T follicular helper cell (primary cell): Measurements from ENCODE around the gene TDRD1.

ENCODE experiments used
- DNase-seq: peaks from one replicate; pipeline ENCODE4 v3.0.0-alpha.2; 2020; ENCODE audit warnings: low read depth

TDRD1 gene

GRCh38 chr10:114266521-114266920 lies 87.4 kb downstream of the TDRD1 start:
- DNase-seq: no peak

- no peak for DNase-seq
These were observed 92.1 kb downstream of the TDRD1 start for GRCh38 chr10:114271075-114271778.

GRCh38 chr10:114271779-114272167 lies 92.6 kb downstream of the TDRD1 start:
- no peak for DNase-seq

GRCh38 chr10:114272696-114273095 lies 93.5 kb downstream of the TDRD1 start:
- no peak for DNase-seq

GRCh38 chr10:114273910-114274309 lies 94.8 kb downstream of the TDRD1 start:
- no peak for DNase-seq

- no peak for DNase-seq
These were observed 95.7 kb downstream of the TDRD1 start for GRCh38 chr10:114274616-114275453.

- DNase-seq: no peak
These were observed 96.9 kb downstream of the TDRD1 start for GRCh38 chr10:114276066-114276465.

GRCh38 chr10:114276671-114277070 lies 97.5 kb downstream of the TDRD1 start:
- no peak for DNase-seq

- DNase-seq: no peak
These were observed 99.2 kb downstream of the TDRD1 start for GRCh38 chr10:114278140-114278883.

- DNase-seq: no peak
These were observed 99.7 kb downstream of the TDRD1 start for GRCh38 chr10:114278884-114279191.

- no peak for DNase-seq
These were observed 100.1 kb downstream of the TDRD1 start for GRCh38 chr10:114279289-114279688.

GRCh38 chr10:114279901-114280644 lies 100.9 kb downstream of the TDRD1 start:
- DNase-seq: no peak

- DNase-seq: no peak
These were observed 101.9 kb downstream of the TDRD1 start for GRCh38 chr10:114281006-114281405.

- no peak for DNase-seq
These were observed 102.3 kb downstream of the TDRD1 start for GRCh38 chr10:114281461-114281860.
